Immature natural killer cell (primary cell): Measurements from ENCODE around the gene MBNL1. TPM values are rescaled to one million over a fixed set of nuclear protein-coding genes. Genes with fewer than 3 reads are reported as not detected.

Experiments
- DNase-seq, 3 donors: peaks; one replicate each; pipeline ENCODE4 v3.0.0; 2022; ENCODE audit warnings: mixed read lengths in 1 of 3
- H3K27ac Mint-ChIP-seq, 6 donors: one replicate each; pipeline ENCODE4 v1.8.0; 2020; ENCODE audit warnings: mixed read lengths in 6 of 6, mild to moderate bottlenecking in 5 of 6, inconsistent platforms in 4 of 6, moderate library complexity in 3 of 6
- H3K27me3 Mint-ChIP-seq, 3 donors: one replicate each; pipeline ENCODE4 v1.8.0; 2020 to 2021; ENCODE audit warnings: low read depth in 3 of 3, mild to moderate bottlenecking in 3 of 3, mixed read lengths in 3 of 3, moderate library complexity in 3 of 3, inconsistent platforms in 1 of 3
- H3K36me3 Mint-ChIP-seq, 3 donors: one replicate each; pipeline ENCODE4 v1.8.0; 2020; ENCODE audit warnings: mixed read lengths in 3 of 3, inconsistent platforms in 2 of 3, mild to moderate bottlenecking in 2 of 3
- H3K4me1 Mint-ChIP-seq, 2 donors: one replicate each; pipeline ENCODE4 v1.8.0; 2020; ENCODE audit warnings: inconsistent platforms in 2 of 2, mild to moderate bottlenecking in 2 of 2, mixed read lengths in 2 of 2, moderate library complexity in 1 of 2
- H3K4me3 Mint-ChIP-seq, 5 donors: one replicate each; pipeline ENCODE4 v1.8.0; 2020; ENCODE audit warnings: mild to moderate bottlenecking in 5 of 5, mixed read lengths in 5 of 5, inconsistent platforms in 3 of 5, moderate library complexity in 3 of 5
- H3K9me3 Mint-ChIP-seq, 6 donors: one replicate each; pipeline ENCODE4 v1.8.0; 2020; ENCODE audit warnings: mild to moderate bottlenecking in 6 of 6, mixed read lengths in 6 of 6, inconsistent platforms in 4 of 6, moderate library complexity in 3 of 6
- polyA plus RNA-seq, 3 donors: library from polyadenylated mRNA; unstranded; fragments of 300-500 nt; fragmentation: Illumina TruSeq; gene quantifications; one replicate each; pipeline ENCODE4 v1.2.3, GENCODE V29; 2021

Gene MBNL1
- polyA plus RNA-seq, 3 donors from 2014 or later = 270 to 399 (median 286) TPM

- Mint-ChIP-seq H3K9me3 (no peaks in the 10 kb centered on the region), H3K4me3 (peak overlapping the region; percentile 70 to 89 (median 80)), H3K27ac (peak overlapping the region; percentile 87 to 95 (median 92)), H3K4me1 (peaks cover 92 to 100% of the 10 kb centered on the region in 2 donors), H3K36me3 (peaks cover 4 to 8% (median 4%) of the 10 kb centered on the region in 3 donors), H3K27me3 (peaks cover 2 to 11% (median 6%) of the 10 kb centered on the region in 3 donors)
- peak; percentile 69 to 76 (median 74) for DNase-seq
Measured at GRCh38 chr3:152257563-152258035, 11.1 kb upstream of the MBNL1 start.

- no peaks in the 10 kb centered on the region for H3K9me3 Mint-ChIP-seq
- peak overlapping the region; percentile 69 to 81 (median 71) for H3K4me3 Mint-ChIP-seq
- H3K36me3 Mint-ChIP-seq = peaks cover 5 to 9% (median 5%) of the 10 kb centered on the region in 3 donors
- H3K27ac Mint-ChIP-seq = peak overlapping the region; percentile 87 to 95 (median 94)
- peaks cover 87 to 100% of the 10 kb centered on the region in 2 donors for H3K4me1 Mint-ChIP-seq
- peaks cover 2 to 10% (median 6%) of the 10 kb centered on the region in 3 donors for H3K27me3 Mint-ChIP-seq
- DNase-seq = peak; percentile 47 to 72 (median 66)
Measured at GRCh38 chr3:152258448-152259393, 10.0 kb upstream of the MBNL1 start.

GRCh38 chr3:152259468-152259867 lies 9.3 kb upstream of the MBNL1 start:
- Mint-ChIP-seq H3K4me1 (peaks cover 87 to 100% of the 10 kb centered on the region in 2 donors), H3K27ac (peak overlapping the region; percentile 87 to 95 (median 94)), H3K9me3 (no peaks in the 10 kb centered on the region), H3K4me3 (peak overlapping the region; percentile 61 to 81 (median 69)), H3K27me3 (peaks cover 2 to 10% (median 6%) of the 10 kb centered on the region in 3 donors), H3K36me3 (peaks cover 10 to 14% (median 11%) of the 10 kb centered on the region in 3 donors)
- no peak for DNase-seq

GRCh38 chr3:152260026-152260425 lies 8.7 kb upstream of the MBNL1 start:
- DNase-seq = no peak
- Mint-ChIP-seq H3K4me1 (peaks cover 83 to 100% of the 10 kb centered on the region in 2 donors), H3K36me3 (peaks cover 10 to 14% (median 11%) of the 10 kb centered on the region in 3 donors), H3K27ac (peak overlapping the region; percentile 87 to 95 (median 94)), H3K4me3 (peak overlapping the region; percentile 4 to 81 (median 62)), H3K9me3 (no peaks in the 10 kb centered on the region), H3K27me3 (peaks cover 2 to 10% (median 6%) of the 10 kb centered on the region in 3 donors)

- DNase-seq = no peak
- Mint-ChIP-seq H3K27me3 (peaks cover 2 to 10% (median 6%) of the 10 kb centered on the region in 3 donors), H3K27ac (peak overlapping the region; percentile 84 to 95 (median 93)), H3K36me3 (peaks cover 10 to 14% (median 11%) of the 10 kb centered on the region in 3 donors), H3K9me3 (no peaks in the 10 kb centered on the region), H3K4me3 (peak overlapping the region; percentile 14 to 68 (median 59)), H3K4me1 (peaks cover 84 to 100% of the 10 kb centered on the region in 2 donors)
Measured at GRCh38 chr3:152260529-152260928, 8.2 kb upstream of the MBNL1 start.

GRCh38 chr3:152261329-152261728 lies 7.4 kb upstream of the MBNL1 start:
- H3K9me3 Mint-ChIP-seq = no peaks in the 10 kb centered on the region
- peaks cover 83 to 100% of the 10 kb centered on the region in 2 donors for H3K4me1 Mint-ChIP-seq
- peak overlapping the region in 1 of 5 donors; percentile 33 for H3K4me3 Mint-ChIP-seq
- H3K27me3 Mint-ChIP-seq = peaks cover 2 to 8% (median 6%) of the 10 kb centered on the region in 3 donors
- H3K27ac Mint-ChIP-seq = peak overlapping the region; percentile 36 to 95 (median 81)
- no peak for DNase-seq
- peaks cover 10 to 14% (median 11%) of the 10 kb centered on the region in 3 donors for H3K36me3 Mint-ChIP-seq

- H3K27me3 Mint-ChIP-seq = peaks cover under 1 to 8% (median 6%) of the 10 kb centered on the region in 3 donors
- no peaks in the 10 kb centered on the region for H3K9me3 Mint-ChIP-seq
- peak overlapping the region in 1 of 5 donors; percentile 49 for H3K4me3 Mint-ChIP-seq
- peak overlapping the region in 5 of 6 donors; percentile 18 to 90 (median 70) for H3K27ac Mint-ChIP-seq
- H3K4me1 Mint-ChIP-seq = peaks cover 82 to 97% of the 10 kb centered on the region in 2 donors
- no peak for DNase-seq
- H3K36me3 Mint-ChIP-seq = peaks cover 10 to 14% (median 11%) of the 10 kb centered on the region in 3 donors
Measured at GRCh38 chr3:152263711-152264110, 5.0 kb upstream of the MBNL1 start.

- peak overlapping the region in 5 of 6 donors; percentile 70 to 90 (median 80) for H3K27ac Mint-ChIP-seq
- H3K9me3 Mint-ChIP-seq = no peaks in the 10 kb centered on the region
- peaks cover 76 to 90% of the 10 kb centered on the region in 2 donors for H3K4me1 Mint-ChIP-seq
- peak overlapping the region in 2 of 5 donors; percentile 27 to 49 for H3K4me3 Mint-ChIP-seq
- H3K36me3 Mint-ChIP-seq = peaks cover 10 to 14% (median 11%) of the 10 kb centered on the region in 3 donors
- no peak for DNase-seq
- H3K27me3 Mint-ChIP-seq = peaks cover 7 to 12% (median 9%) of the 10 kb centered on the region in 3 donors
Measured at GRCh38 chr3:152264378-152264777, 4.4 kb upstream of the MBNL1 start.

GRCh38 chr3:152266221-152266995 lies 2.3 kb upstream of the MBNL1 start:
- peaks cover 61 to 82% of the 10 kb centered on the region in 2 donors for H3K4me1 Mint-ChIP-seq

GRCh38 chr3:152267831-152268554 lies 736 bp upstream of the MBNL1 start:
- no peak for DNase-seq
- peaks cover 9 to 31% (median 23%) of the 10 kb centered on the region in 3 donors for H3K27me3 Mint-ChIP-seq
- peaks cover 6 to 10% (median 6%) of the 10 kb centered on the region in 3 donors for H3K36me3 Mint-ChIP-seq
- no peaks in the 10 kb centered on the region for H3K9me3 Mint-ChIP-seq
- peak overlapping the region; percentile 86 to 97 (median 94) for H3K27ac Mint-ChIP-seq
- peak overlapping the region; percentile 92 to 99 (median 98) for H3K4me3 Mint-ChIP-seq
- H3K4me1 Mint-ChIP-seq = peaks cover 66 to 82% of the 10 kb centered on the region in 2 donors

More at GRCh38 chr3:152266221-152266995, 2.3 kb upstream of the MBNL1 start:
- Mint-ChIP-seq H3K27ac (peak overlapping the region; percentile 86 to 97 (median 94)), H3K4me3 (peak overlapping the region in 3 of 5 donors; percentile 15 to 99 (median 98)), H3K9me3 (no peaks in the 10 kb centered on the region), H3K36me3 (peaks cover 10 to 14% (median 11%) of the 10 kb centered on the region in 3 donors), H3K27me3 (peaks cover 10 to 23% (median 15%) of the 10 kb centered on the region in 3 donors)
- DNase-seq = no peak

- Mint-ChIP-seq H3K9me3 (no peaks in the 10 kb centered on the region), H3K27ac (peak overlapping the region; percentile 86 to 98 (median 95)), H3K4me1 (peaks cover 67 to 82% of the 10 kb centered on the region in 2 donors), H3K36me3 (peaks cover 0 to 5% (median 0%) of the 10 kb centered on the region in 3 donors), H3K27me3 (peaks cover 9 to 31% (median 23%) of the 10 kb centered on the region in 3 donors), H3K4me3 (peak overlapping the region; percentile 92 to 99 (median 98))
- DNase-seq = peak; percentile 72 to 79 (median 76)
Measured at GRCh38 chr3:152269056-152269830, 514 bp downstream of the MBNL1 start.
